WI38 (cell line): Measurements from ENCODE around the gene ABCG4.

ENCODE experiments used
- H3K4me3 ChIP-seq: 2 replicates; pipeline ENCODE4 v1.5.1; 2011; ENCODE audit warnings: low read depth, mild to moderate bottlenecking, control low read depth, low read length
- TF ChIP-seq, protein P1 (sequence below): IDR thresholded peaks from 2 replicates; pipeline ENCODE4 v1.5.1; 2012; ENCODE audit warnings: low read depth, mild to moderate bottlenecking, control low read depth, low read length

ABCG4 gene

DNA sequence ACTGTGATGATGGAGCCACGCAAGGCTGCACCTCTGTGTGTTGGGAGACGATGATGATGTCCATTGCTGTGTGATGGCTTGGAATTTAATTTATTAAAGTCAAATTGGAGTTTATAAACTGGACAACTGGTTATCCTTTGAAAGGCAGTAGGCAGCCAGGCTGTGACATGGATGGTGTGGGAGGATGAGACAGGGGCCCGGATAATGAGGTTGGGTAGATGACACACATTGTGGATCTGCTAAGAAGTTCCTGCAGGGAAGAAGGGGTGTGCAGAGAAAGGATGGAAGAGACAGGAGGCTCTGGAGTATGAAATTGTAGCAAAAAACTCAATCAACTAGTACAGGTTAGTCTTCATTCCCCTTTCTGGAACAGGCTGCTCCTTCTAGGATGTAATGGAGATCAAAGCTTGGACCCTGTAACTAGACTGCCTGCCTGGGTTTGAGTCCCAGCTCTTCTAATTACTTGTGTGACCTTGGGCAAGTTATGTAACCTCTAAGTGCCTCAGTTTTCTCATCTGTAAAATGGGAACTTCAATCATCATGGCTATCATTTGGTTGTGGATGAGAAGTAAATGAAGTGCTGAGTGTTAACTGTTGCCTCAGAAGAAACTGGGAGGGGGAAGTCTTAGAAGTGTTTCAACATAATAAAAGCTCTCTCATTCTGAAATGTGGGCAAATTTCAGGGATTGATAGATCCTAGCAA, 31.7 kb upstream of the ABCG4 start:
- TF ChIP-seq, protein P1, sequence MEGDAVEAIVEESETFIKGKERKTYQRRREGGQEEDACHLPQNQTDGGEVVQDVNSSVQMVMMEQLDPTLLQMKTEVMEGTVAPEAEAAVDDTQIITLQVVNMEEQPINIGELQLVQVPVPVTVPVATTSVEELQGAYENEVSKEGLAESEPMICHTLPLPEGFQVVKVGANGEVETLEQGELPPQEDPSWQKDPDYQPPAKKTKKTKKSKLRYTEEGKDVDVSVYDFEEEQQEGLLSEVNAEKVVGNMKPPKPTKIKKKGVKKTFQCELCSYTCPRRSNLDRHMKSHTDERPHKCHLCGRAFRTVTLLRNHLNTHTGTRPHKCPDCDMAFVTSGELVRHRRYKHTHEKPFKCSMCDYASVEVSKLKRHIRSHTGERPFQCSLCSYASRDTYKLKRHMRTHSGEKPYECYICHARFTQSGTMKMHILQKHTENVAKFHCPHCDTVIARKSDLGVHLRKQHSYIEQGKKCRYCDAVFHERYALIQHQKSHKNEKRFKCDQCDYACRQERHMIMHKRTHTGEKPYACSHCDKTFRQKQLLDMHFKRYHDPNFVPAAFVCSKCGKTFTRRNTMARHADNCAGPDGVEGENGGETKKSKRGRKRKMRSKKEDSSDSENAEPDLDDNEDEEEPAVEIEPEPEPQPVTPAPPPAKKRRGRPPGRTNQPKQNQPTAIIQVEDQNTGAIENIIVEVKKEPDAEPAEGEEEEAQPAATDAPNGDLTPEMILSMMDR = no peak
- H3K4me3 ChIP-seq = no peak overlapping the region

DNA sequence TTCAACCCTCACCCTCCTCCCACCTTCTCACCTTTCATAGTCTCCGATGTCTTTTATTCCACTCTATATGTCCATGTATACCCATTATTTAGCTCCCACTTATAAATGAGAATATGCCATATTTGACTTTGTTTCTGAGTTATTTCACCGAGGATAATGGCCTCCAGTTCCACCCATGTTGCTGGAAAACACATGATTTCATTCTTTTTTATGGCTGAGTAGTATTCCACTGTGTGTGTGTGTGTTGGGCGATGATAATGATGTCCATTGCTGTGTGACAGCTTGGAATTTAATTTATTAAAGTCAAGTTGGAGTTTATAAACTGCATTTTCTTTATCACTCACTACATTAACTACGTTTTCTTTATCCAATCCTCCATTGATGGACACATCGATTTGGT, 30.6 kb upstream of the ABCG4 start:
- TF ChIP-seq, protein P1 = no peak

DNA sequence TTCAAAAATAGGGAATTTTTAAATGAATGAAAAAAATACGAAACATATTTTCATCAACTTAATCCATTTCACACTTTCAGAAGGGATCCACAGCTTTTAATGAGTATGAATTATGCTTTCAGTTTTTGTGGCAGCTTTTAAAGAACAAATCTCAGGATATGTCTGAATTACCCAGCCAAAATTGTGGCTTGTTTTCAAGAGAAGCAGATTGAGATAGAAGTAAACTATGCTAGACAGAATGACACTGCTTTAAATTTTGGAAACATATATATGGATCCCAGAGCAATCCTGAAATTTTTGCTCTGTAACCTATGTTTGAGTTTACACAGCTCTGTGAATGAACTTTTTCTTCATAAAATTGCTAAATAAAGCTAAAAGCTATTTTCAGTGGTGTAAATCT, 29.9 kb upstream of the ABCG4 start:
- TF ChIP-seq, protein P1 = no peak
- H3K4me3 ChIP-seq = no peak overlapping the region

More for the DNA sequence above, 30.6 kb upstream of the ABCG4 start:
- no peak overlapping the region for H3K4me3 ChIP-seq

DNA sequence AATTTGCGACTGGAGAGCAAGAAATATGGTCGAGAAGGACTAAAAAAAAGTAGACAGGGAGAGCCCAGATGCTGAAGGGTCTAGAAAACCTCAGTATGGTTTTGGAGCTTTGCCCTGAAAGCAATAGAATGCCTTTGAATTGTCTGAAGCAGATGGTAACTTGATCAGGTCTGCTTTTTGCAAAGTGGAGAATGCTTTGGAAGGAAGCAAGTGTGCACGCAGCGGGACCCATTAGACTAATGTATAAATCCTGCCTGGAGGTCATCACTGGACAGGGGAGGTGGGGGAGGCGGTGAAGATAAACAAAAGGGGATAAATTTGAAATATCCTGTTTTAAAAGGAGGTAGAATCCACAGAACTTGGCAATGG, 28.2 kb upstream of the ABCG4 start:
- peak overlapping the region; percentile 62 for H3K4me3 ChIP-seq
- TF ChIP-seq, protein P1 = no peak

- H3K4me3 ChIP-seq = peak within 1 kb of the TSS; percentile 77
- TF ChIP-seq, protein P1 = no peak
Measured at GRCh38 chr11:119121008-119121810, 27.6 kb upstream of the ABCG4 start, which contains the start of gene HINFP. Gene HINFP (plus strand): TSS chr11:119121580. CDS start chr11:119126945, 5,365 bp downstream.

- TF ChIP-seq, protein P1 = no peak
- H3K4me3 ChIP-seq = peak overlapping the region; percentile 77
Measured at GRCh38 chr11:119121811-119122124, 27.1 kb upstream of the ABCG4 start.

- TF ChIP-seq, protein P1 = no peak
- no peak overlapping the region for H3K4me3 ChIP-seq
Measured at GRCh38 chr11:119125821-119126220, 23.0 kb upstream of the ABCG4 start.
